Measurements from ENCODE around the gene CADPS. TPM values are rescaled to one million over a fixed set of nuclear protein-coding genes. Genes with fewer than 3 reads are reported as not detected.

Gene CADPS
- total RNA-seq, 1 experiment from 2014 or later: not detected

DNA sequence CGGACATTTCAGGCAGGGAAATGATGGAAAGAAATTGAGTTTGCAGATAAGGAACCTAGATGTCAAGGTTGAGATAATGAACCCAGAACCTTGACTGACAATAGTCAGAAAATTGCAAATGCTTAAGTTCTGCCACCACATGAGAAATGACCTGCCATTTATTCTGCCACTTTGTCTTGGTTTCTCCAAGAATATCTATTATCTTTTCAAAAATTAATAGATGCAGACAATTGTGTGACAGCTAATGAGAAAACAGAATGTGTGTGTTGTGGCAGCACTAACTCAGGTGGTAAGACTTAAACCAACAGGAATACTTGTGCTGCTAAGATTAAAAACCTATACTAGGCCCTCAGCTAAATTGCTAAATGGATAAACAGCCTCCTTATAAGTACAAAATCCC, 52.3 kb downstream of the CADPS start:
- CTCF ChIA-PET: no interaction called here
- POLR2A ChIA-PET: no interaction called here
- in situ Hi-C loops (cut with HindIII; ENCODE audit: low pct_unique_long_range_greater_than_20kb, low sequenced_read_pairs): no loop called here
- intact Hi-C loops (cut with micrococcal nuclease; ENCODE audit: unreplicated experiment): no loop called here
- Histone ChIP-seq H3K4me3 (ENCODE audit: low read depth in 2 of 2, low read length in 2 of 2) (no peak overlapping the region), H3K36me3 (ENCODE audit: control insufficient read depth, insufficient read depth, low read length) (no peaks in the 10 kb centered on the region), H3K27ac (ENCODE audit: low read length) (no peak overlapping the region), H3K4me1 (ENCODE audit: control insufficient read depth, insufficient read depth, low read length) (no peaks in the 10 kb centered on the region), H3K9me3 (ENCODE audit: control insufficient read depth, insufficient read depth, low read depth, low read length) (no peaks in the 10 kb centered on the region), H3K27me3 (ENCODE audit: control insufficient read depth, insufficient read depth, low read length) (no peaks in the 10 kb centered on the region)
- ATAC-seq (no peak), DNase-seq (ENCODE audit: low read depth, low spot score) (no peak)
- BruUV-seq (replicated peaks): no TSS peak
- no peak for TF ChIP-seq POLR2AphosphoS5 (IDR thresholded peaks at IDR 0.05; ENCODE audit: low read depth, low read length)
- no peak for TF ChIP-seq TCF7L2 (IDR thresholded peaks at IDR 0.05; ENCODE audit: low read depth, low read length)
- no peak for TF ChIP-seq SIN3A (IDR thresholded peaks at IDR 0.05; ENCODE audit: borderline replicate concordance, insufficient read depth, low read depth, low read length)
- no peak for TF ChIP-seq REST (IDR thresholded peaks at IDR 0.05; ENCODE audit: insufficient read depth in 1 of 2, low read depth in 2 of 2, low read length in 1 of 2)
- TF ChIP-seq, protein P1, sequence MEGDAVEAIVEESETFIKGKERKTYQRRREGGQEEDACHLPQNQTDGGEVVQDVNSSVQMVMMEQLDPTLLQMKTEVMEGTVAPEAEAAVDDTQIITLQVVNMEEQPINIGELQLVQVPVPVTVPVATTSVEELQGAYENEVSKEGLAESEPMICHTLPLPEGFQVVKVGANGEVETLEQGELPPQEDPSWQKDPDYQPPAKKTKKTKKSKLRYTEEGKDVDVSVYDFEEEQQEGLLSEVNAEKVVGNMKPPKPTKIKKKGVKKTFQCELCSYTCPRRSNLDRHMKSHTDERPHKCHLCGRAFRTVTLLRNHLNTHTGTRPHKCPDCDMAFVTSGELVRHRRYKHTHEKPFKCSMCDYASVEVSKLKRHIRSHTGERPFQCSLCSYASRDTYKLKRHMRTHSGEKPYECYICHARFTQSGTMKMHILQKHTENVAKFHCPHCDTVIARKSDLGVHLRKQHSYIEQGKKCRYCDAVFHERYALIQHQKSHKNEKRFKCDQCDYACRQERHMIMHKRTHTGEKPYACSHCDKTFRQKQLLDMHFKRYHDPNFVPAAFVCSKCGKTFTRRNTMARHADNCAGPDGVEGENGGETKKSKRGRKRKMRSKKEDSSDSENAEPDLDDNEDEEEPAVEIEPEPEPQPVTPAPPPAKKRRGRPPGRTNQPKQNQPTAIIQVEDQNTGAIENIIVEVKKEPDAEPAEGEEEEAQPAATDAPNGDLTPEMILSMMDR (IDR thresholded peaks at IDR 0.05): no peak

- Histone ChIP-seq H3K4me3 (ENCODE audit: low read depth in 2 of 2, low read length in 2 of 2) (no peak overlapping the region), H3K27ac (ENCODE audit: low read length) (no peak overlapping the region), H3K27me3 (ENCODE audit: control insufficient read depth, insufficient read depth, low read length) (no peaks in the 10 kb centered on the region), H3K36me3 (ENCODE audit: control insufficient read depth, insufficient read depth, low read length) (no peaks in the 10 kb centered on the region), H3K4me1 (ENCODE audit: control insufficient read depth, insufficient read depth, low read length) (no peaks in the 10 kb centered on the region), H3K9me3 (ENCODE audit: control insufficient read depth, insufficient read depth, low read depth, low read length) (no peaks in the 10 kb centered on the region)
- intact Hi-C loops (cut with micrococcal nuclease; ENCODE audit: unreplicated experiment) (no loop called here), in situ Hi-C loops (cut with HindIII; ENCODE audit: low pct_unique_long_range_greater_than_20kb, low sequenced_read_pairs) (no loop called here)
- ChIA-PET POLR2A (no interaction called here), CTCF (no interaction called here)
- ATAC-seq (no peak), DNase-seq (ENCODE audit: low read depth, low spot score) (no peak)
- no TSS peak for BruUV-seq (replicated peaks)
- TF ChIP-seq SIN3A (IDR thresholded peaks at IDR 0.05; ENCODE audit: borderline replicate concordance, insufficient read depth, low read depth, low read length): no peak
- TF ChIP-seq, protein P1 (IDR thresholded peaks at IDR 0.05): no peak
- no peak for TF ChIP-seq POLR2AphosphoS5 (IDR thresholded peaks at IDR 0.05; ENCODE audit: low read depth, low read length)
- TF ChIP-seq TCF7L2 (IDR thresholded peaks at IDR 0.05; ENCODE audit: low read depth, low read length): no peak
- no peak for TF ChIP-seq REST (IDR thresholded peaks at IDR 0.05; ENCODE audit: insufficient read depth in 1 of 2, low read depth in 2 of 2, low read length in 1 of 2)
These were observed 56.9 kb downstream of the CADPS start for GRCh38 chr3:62818347-62818746.
